ENCODE results near the gene GOLGA8A. TPM values are rescaled to one million over a fixed set of nuclear protein-coding genes. Genes with fewer than 3 reads are reported as not detected.

The GOLGA8A gene
- polyA plus RNA-seq, 2 of the 4 experiments (the other 2 are of a cell fraction): 11.7 to 15.6 TPM

GRCh38 chr15:34460451-34460850, 22.8 kb upstream of the GOLGA8A start:
- ChIA-PET CTCF (interaction anchor here (1.6 kb wide), 1 partner anchor 17 kb away, joined by 3 read pairs; no protein-coding TSS in a partner anchor), POLR2A (no interaction called here)
- FAIRE-seq (peak; percentile 78), ATAC-seq (no peak), DNase-seq (ENCODE audit: low read depth in 1 of 2, low spot score in 1 of 2) (no peak)
- H3K27ac ChIP-seq: no peak overlapping the region
- no peaks in the 10 kb centered on the region for H3K4me1 ChIP-seq
- TF ChIP-seq PHF8 (IDR thresholded peaks at IDR 0.05; ENCODE audit: borderline replicate concordance, low read depth) (no peak), HES2 (IDR thresholded peaks at IDR 0.05) (no peak), E2F6 (IDR thresholded peaks at IDR 0.05; ENCODE audit: borderline replicate concordance, low read depth) (no peak), RCOR1 (IDR thresholded peaks at IDR 0.05; ENCODE audit: low read depth, low read length) (no peak), CHD4 (IDR thresholded peaks at IDR 0.05; ENCODE audit: borderline replicate concordance) (no peak)
- 16% methylated on average over 1 of the region's 1 CpG for WGBS (ENCODE audit: missing lambda C conversion rate)
- H3K4me2 ChIP-seq: no peak overlapping the region
- no peaks in the 10 kb centered on the region for H3K9me3 ChIP-seq
- no peak overlapping the region for H3K4me3 ChIP-seq

GRCh38 chr15:34456658-34457057, 19.1 kb upstream of the GOLGA8A start:
- WGBS (ENCODE audit: missing lambda C conversion rate): 31% methylated on average over 9 of the region's 9 CpGs
- H3K9me3 ChIP-seq: no peaks in the 10 kb centered on the region
- FAIRE-seq (no peak), DNase-seq (ENCODE audit: low read depth in 1 of 2, low spot score in 1 of 2) (no peak), ATAC-seq (no peak)
- H3K27ac ChIP-seq: no peak overlapping the region
- ChIA-PET POLR2A (no interaction called here), CTCF (no interaction called here)
- no peak overlapping the region for H3K4me3 ChIP-seq
- H3K4me2 ChIP-seq: no peak overlapping the region
- TF ChIP-seq JUN (IDR thresholded peaks at IDR 0.05) (no peak), RNF2 (IDR thresholded peaks at IDR 0.05; ENCODE audit: borderline replicate concordance, low read depth) (no peak), NFE2L2 (conservative IDR thresholded peaks at IDR 0.05; ENCODE audit: low read length) (no peak), CBX8 (IDR thresholded peaks at IDR 0.05) (no peak), HOXB13 (CRISPR knock-in tag; IDR thresholded peaks at IDR 0.05; ENCODE audit: low read depth) (no peak), SREBF2 (IDR thresholded peaks at IDR 0.05) (no peak), FOSB (CRISPR knock-in tag; IDR thresholded peaks at IDR 0.05) (no peak), MAZ (IDR thresholded peaks at IDR 0.05; ENCODE audit: borderline replicate concordance, low read depth, low read length) (no peak), CBX2 (IDR thresholded peaks at IDR 0.05; ENCODE audit: borderline replicate concordance, low read depth) (no peak), FOXS1 (CRISPR knock-in tag; IDR thresholded peaks at IDR 0.05) (no peak), ZFP36 (IDR thresholded peaks at IDR 0.05; ENCODE audit: borderline replicate concordance, partially characterized antibody) (no peak), NPAS2 (CRISPR knock-in tag; IDR thresholded peaks at IDR 0.05; ENCODE audit: borderline replicate concordance) (no peak), FOSL2 (IDR thresholded peaks at IDR 0.05) (no peak), FOSL2 (CRISPR knock-in tag; IDR thresholded peaks at IDR 0.05) (no peak), EHMT2 (IDR thresholded peaks at IDR 0.05; ENCODE audit: low read depth) (no peak)
- H3K4me1 ChIP-seq: no peaks in the 10 kb centered on the region

DNA sequence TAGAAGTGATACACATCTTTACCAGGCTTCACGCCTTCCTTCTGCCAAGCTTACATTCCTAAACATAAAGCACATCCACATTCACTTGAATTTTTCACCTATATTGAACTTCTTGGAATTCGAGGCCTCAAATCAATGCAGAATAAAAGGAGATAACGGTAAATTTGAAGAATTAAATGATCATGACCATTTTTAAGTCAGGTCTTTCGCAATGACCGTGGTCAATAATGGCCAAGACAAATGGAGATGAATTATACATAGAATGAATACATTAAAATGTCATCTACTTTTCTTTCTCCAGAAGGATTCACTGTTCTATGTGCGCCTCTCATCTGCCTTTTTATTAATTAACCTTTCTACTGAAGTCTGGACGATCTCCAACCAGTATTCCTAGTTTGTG, 5.3 kb upstream of the GOLGA8A start:
- FAIRE-seq: peak; percentile 54
- Histone ChIP-seq H3K9me3 (no peaks in the 10 kb centered on the region), H3K27ac (no peak overlapping the region), H3K4me1 (no peaks in the 10 kb centered on the region), H3K4me3 (no peak overlapping the region), H3K4me2 (no peak overlapping the region)
- no peak for ATAC-seq
- CTCF ChIA-PET: interaction anchor here (1.5 kb wide), 1 partner anchor 18 kb away, joined by 3 read pairs; no protein-coding TSS in a partner anchor
- POLR2A ChIA-PET: no interaction called here
- TF ChIP-seq CEBPB (IDR thresholded peaks at IDR 0.05) (peak; percentile 63 to 64; a peak in 3 of 4 replicates), RFX5 (IDR thresholded peaks at IDR 0.05) (no peak)
- no peak for DNase-seq (ENCODE audit: low read depth in 1 of 2, low spot score in 1 of 2)
- WGBS (ENCODE audit: missing lambda C conversion rate): 43% methylated on average over 7 of the region's 7 CpGs

GRCh38 chr15:34439878-34440277, 2.3 kb upstream of the GOLGA8A start:
- H3K4me3 ChIP-seq: no peak overlapping the region
- H3K9me3 ChIP-seq: no peaks in the 10 kb centered on the region
- no peak overlapping the region for H3K27ac ChIP-seq
- no peaks in the 10 kb centered on the region for H3K4me1 ChIP-seq
- DNase-seq (ENCODE audit: low read depth in 1 of 2, low spot score in 1 of 2) (no peak), ATAC-seq (no peak), FAIRE-seq (no peak)
- CTCF ChIA-PET: no interaction called here
- H3K4me2 ChIP-seq: no peak overlapping the region
- POLR2A ChIA-PET: no interaction called here
- WGBS (ENCODE audit: missing lambda C conversion rate): 45% methylated on average over 5 of the region's 5 CpGs
- TF ChIP-seq, protein P1, sequence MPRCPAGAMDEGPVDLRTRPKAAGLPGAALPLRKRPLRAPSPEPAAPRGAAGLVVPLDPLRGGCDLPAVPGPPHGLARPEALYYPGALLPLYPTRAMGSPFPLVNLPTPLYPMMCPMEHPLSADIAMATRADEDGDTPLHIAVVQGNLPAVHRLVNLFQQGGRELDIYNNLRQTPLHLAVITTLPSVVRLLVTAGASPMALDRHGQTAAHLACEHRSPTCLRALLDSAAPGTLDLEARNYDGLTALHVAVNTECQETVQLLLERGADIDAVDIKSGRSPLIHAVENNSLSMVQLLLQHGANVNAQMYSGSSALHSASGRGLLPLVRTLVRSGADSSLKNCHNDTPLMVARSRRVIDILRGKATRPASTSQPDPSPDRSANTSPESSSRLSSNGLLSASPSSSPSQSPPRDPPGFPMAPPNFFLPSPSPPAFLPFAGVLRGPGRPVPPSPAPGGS (IDR thresholded peaks at IDR 0.05): no peak
- no peak for TF ChIP-seq E2F6 (IDR thresholded peaks at IDR 0.05; ENCODE audit: borderline replicate concordance, low read depth)
- TF ChIP-seq NFE2L2 (conservative IDR thresholded peaks at IDR 0.05; ENCODE audit: low read length): no peak
- no peak for TF ChIP-seq MAZ (IDR thresholded peaks at IDR 0.05; ENCODE audit: borderline replicate concordance, low read depth, low read length)
- TF ChIP-seq RFX5 (IDR thresholded peaks at IDR 0.05): no peak
- TF ChIP-seq ZSCAN20 (CRISPR knock-in tag; IDR thresholded peaks at IDR 0.05): no peak
- no peak for TF ChIP-seq CEBPB (IDR thresholded peaks at IDR 0.05)
- TF ChIP-seq RCOR1 (IDR thresholded peaks at IDR 0.05; ENCODE audit: low read depth, low read length): no peak
- no peak for TF ChIP-seq ZFP36 (IDR thresholded peaks at IDR 0.05; ENCODE audit: borderline replicate concordance, partially characterized antibody)
- TF ChIP-seq, protein P2, sequence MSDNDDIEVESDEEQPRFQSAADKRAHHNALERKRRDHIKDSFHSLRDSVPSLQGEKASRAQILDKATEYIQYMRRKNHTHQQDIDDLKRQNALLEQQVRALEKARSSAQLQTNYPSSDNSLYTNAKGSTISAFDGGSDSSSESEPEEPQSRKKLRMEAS (IDR thresholded peaks at IDR 0.05): no peak
- TF ChIP-seq FOSL2 (IDR thresholded peaks at IDR 0.05): no peak
- TF ChIP-seq FOSL2 (CRISPR knock-in tag; IDR thresholded peaks at IDR 0.05): no peak
- TF ChIP-seq, protein P3, sequence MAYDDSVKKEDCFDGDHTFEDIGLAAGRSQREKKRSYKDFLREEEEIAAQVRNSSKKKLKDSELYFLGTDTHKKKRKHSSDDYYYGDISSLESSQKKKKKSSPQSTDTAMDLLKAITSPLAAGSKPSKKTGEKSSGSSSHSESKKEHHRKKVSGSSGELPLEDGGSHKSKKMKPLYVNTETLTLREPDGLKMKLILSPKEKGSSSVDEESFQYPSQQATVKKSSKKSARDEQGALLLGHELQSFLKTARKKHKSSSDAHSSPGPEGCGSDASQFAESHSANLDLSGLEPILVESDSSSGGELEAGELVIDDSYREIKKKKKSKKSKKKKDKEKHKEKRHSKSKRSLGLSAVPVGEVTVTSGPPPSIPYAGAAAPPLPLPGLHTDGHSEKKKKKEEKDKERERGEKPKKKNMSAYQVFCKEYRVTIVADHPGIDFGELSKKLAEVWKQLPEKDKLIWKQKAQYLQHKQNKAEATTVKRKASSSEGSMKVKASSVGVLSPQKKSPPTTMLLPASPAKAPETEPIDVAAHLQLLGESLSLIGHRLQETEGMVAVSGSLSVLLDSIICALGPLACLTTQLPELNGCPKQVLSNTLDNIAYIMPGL (CRISPR knock-in tag; IDR thresholded peaks at IDR 0.05; ENCODE audit: borderline replicate concordance): no peak
- no peak for TF ChIP-seq RARB (CRISPR knock-in tag; IDR thresholded peaks at IDR 0.05)
